ENCODE data around the gene SETBP1. TPM values are rescaled to one million over a fixed set of nuclear protein-coding genes. Genes with fewer than 3 reads are reported as not detected.

Gene SETBP1
- total and polyA plus RNA-seq, 2 of the 4 experiments (the other 2 are of a cell fraction): 0.19 to 0.36 TPM

GRCh38 chr18:44796429-44797428 is 116.0 kb downstream of the SETBP1 start:
- peaks cover 3% of the 10 kb centered on the region; the same call in 1 of the 2 replicates for H3K9me1 ChIP-seq (ENCODE audit: insufficient read depth, low read length)
- H3K4ac ChIP-seq (ENCODE audit: low read depth, low read length): no peak overlapping the region
- peaks cover 3% of the 10 kb centered on the region; the same call in 1 of the 2 replicates for H3K4me1 ChIP-seq (ENCODE audit: control insufficient read depth, insufficient read depth, low read length)
- in situ Hi-C loops (cut with MboI; ENCODE audit: low sequenced_read_pairs) (no loop called here), intact Hi-C loops (cut with micrococcal nuclease) (no loop called here), dilution Hi-C loops (cut with HindIII; ENCODE audit: low sequenced_read_pairs, unreplicated experiment) (no loop called here)
- H3K9me3 ChIP-seq (ENCODE audit: control insufficient read depth, insufficient read depth, low read length): no peaks in the 10 kb centered on the region
- H3K36me3 ChIP-seq (ENCODE audit: control insufficient read depth, insufficient read depth, low read length): no peaks in the 10 kb centered on the region
- H3K18ac ChIP-seq (ENCODE audit: low read depth, low read length): no peak overlapping the region
- ChIA-PET CTCF (no interaction called here), POLR2A (ENCODE audit: unreplicated experiment) (no interaction called here)
- H3K27ac ChIP-seq (ENCODE audit: insufficient read depth, low read length): no peak overlapping the region
- no peak overlapping the region for H3K9ac ChIP-seq (ENCODE audit: low read depth, low read length)
- DNase-seq: no peak
- H3K23ac ChIP-seq (ENCODE audit: low read depth, low read length): no peak overlapping the region
- no peak for TF ChIP-seq FOS (IDR thresholded peaks at IDR 0.05; ENCODE audit: low read depth, low read length)
- no peak for TF ChIP-seq RCOR1 (IDR thresholded peaks at IDR 0.05; ENCODE audit: insufficient replicate concordance, low read length)
- no peak for TF ChIP-seq MAZ (IDR thresholded peaks at IDR 0.05; ENCODE audit: borderline replicate concordance, low read depth, low read length)
- TF ChIP-seq MAFK (IDR thresholded peaks at IDR 0.05; ENCODE audit: low read depth, low read length): no peak
- TF ChIP-seq RAD21 (IDR thresholded peaks at IDR 0.05; ENCODE audit: low read length): no peak
- no peak for TF ChIP-seq NFE2L2 (IDR thresholded peaks at IDR 0.05; ENCODE audit: low read depth, low read length)
- BruUV-seq (replicated peaks): no TSS peak
- no peak overlapping the region for H3K14ac ChIP-seq (replicated peaks; ENCODE audit: low read depth, low read length)
- H4K5ac ChIP-seq (ENCODE audit: low read depth, low read length): no peak overlapping the region
- no peak overlapping the region for H2BK20ac ChIP-seq (ENCODE audit: low read depth, low read length)
- no peak overlapping the region for H2AK5ac ChIP-seq (ENCODE audit: low read depth, low read length)
- H2BK5ac ChIP-seq (ENCODE audit: low read depth, low read length, poor library complexity, severe bottlenecking): no peak overlapping the region
- H2AK9ac ChIP-seq (replicated peaks; ENCODE audit: low read depth, low read length, poor library complexity): no peak overlapping the region
- H2BK120ac ChIP-seq (ENCODE audit: low read depth, low read length): no peak overlapping the region
- H4K8ac ChIP-seq (ENCODE audit: low read depth in 2 of 2, low read length in 2 of 2): no peak overlapping the region
- H3K56ac ChIP-seq (ENCODE audit: extremely low read depth, insufficient read depth, low read length): no peak overlapping the region
- no peak overlapping the region for H2AFZ ChIP-seq (replicated peaks; ENCODE audit: low read length, poor library complexity)
- ATAC-seq (ENCODE audit: low read depth): no peak
- H3K4me2 ChIP-seq (ENCODE audit: low read depth, low read length): no peak overlapping the region
- H4K91ac ChIP-seq (ENCODE audit: insufficient read depth, low read depth, low read length): no peak overlapping the region
- H3K4me3 ChIP-seq (ENCODE audit: insufficient read depth, low read depth, low read length): no peak overlapping the region
- WGBS, 2 experiments (ENCODE audit: extremely low coverage in 2 of 2, insufficient read length in 1 of 2): no CpG with 5 or more reads among the region's 6 CpGs
- H3K27me3 ChIP-seq (ENCODE audit: control insufficient read depth, insufficient read depth, low read length): no peaks in the 10 kb centered on the region
- H3K79me1 ChIP-seq (ENCODE audit: low read depth in 1 of 2, low read length in 2 of 2): no peaks in the 10 kb centered on the region
- no peak overlapping the region for H2BK15ac ChIP-seq (ENCODE audit: low read depth, low read length)
- H4K20me1 ChIP-seq (ENCODE audit: insufficient read depth, low read length): no peaks in the 10 kb centered on the region

Measured in IMR-90 (cell line).